Peyer's patch (tissue), 4 donors: Measurements from ENCODE around the gene DEK. TPM values are rescaled to one million over a fixed set of nuclear protein-coding genes. Genes with fewer than 3 reads are reported as not detected.
"Not testable (repeated sequence)": the region's sequence is repeated elsewhere in the genome, so short reads cannot be mapped to it uniquely, and the experiment has no call there.

Experiments
- DNase-seq, 3 donors: peaks; one replicate each; pipeline ENCODE4 v3.0.0-alpha.2; 2017 to 2019
- H3K27ac ChIP-seq, 4 donors: fragments of 200-600 bp; sonication (generic); one replicate each; pipeline ENCODE4 v1.5.1; 2016 to 2019
- H3K27me3 ChIP-seq, 2 donors: fragments of 200-600 bp; sonication (generic); one replicate each; pipeline ENCODE4 v1.5.1; 2019
- H3K36me3 ChIP-seq, 3 donors: fragments of 200-600 bp; sonication (generic); one replicate each; pipeline ENCODE4 v1.5.1; 2016 to 2019
- H3K4me1 ChIP-seq, 4 donors: fragments of 200-600 bp; sonication (generic); one replicate each; pipeline ENCODE4 v1.5.1; 2016 to 2019
- H3K4me3 ChIP-seq, 4 donors: fragments of 200-600 bp; sonication (generic); 1 replicate in 3 of 4; 2 replicates in 1 of 4; pipeline ENCODE4 v1.5.1; 2016 to 2019; ENCODE audit warnings: mild to moderate bottlenecking in 1 of 4
- H3K9me3 ChIP-seq, 4 donors: fragments of 200-600 bp; sonication (generic); one replicate each; pipeline ENCODE4 v1.5.1; 2016 to 2019; ENCODE audit warnings: mild to moderate bottlenecking in 1 of 4
- CTCF ChIP-seq, 6 experiments: fragments of 450-650 bp in 4 of 6; fragments of 200-600 bp in 2 of 6; sonication (generic) in 1 of 6; IDR thresholded peaks; one replicate each; pipeline ENCODE4 v1.5.1; 2017 to 2019; ENCODE audit warnings: antibody characterized with exemption in 6 of 6, mild to moderate bottlenecking in 3 of 6, moderate library complexity in 1 of 6
- POLR2A ChIP-seq, 2 donors: fragments of 450-650 bp; IDR thresholded peaks; one replicate each; pipeline ENCODE4 v1.5.1; 2017; ENCODE audit warnings: antibody characterized with exemption in 2 of 2, mild to moderate bottlenecking in 2 of 2, moderate library complexity in 2 of 2
- small RNA-seq, 2 donors: library from RNA; depleted of rRNA; stranded (forward); fragments of <200 nt; gene quantifications; one replicate each; pipeline ENCODE3, GENCODE V24; 2016
- total RNA-seq, 4 donors: library from RNA; depleted of rRNA; stranded (reverse); fragments of >200 nt; gene quantifications; one replicate each; pipeline ENCODE4 v1.1.0, GENCODE V29; 2016

The DEK gene
- total RNA-seq, 4 donors from 2014 or later, result 93.1 to 140 (median 127) TPM

- Histone ChIP-seq H3K27ac (peak overlapping the region in 1 of 4 donors; percentile 13), H3K36me3 (peaks cover 0 to under 1% (median 0%) of the 10 kb centered on the region in 3 donors), H3K4me3 (no peak overlapping the region), H3K4me1 (no peaks in the 10 kb centered on the region), H3K9me3 (no peaks in the 10 kb centered on the region), H3K27me3 (no peaks in the 10 kb centered on the region)
- DNase-seq, result peak in 1 of 3 donors; percentile 53
- TF ChIP-seq CTCF (IDR thresholded peaks at IDR 0.05) (no peak), POLR2A (IDR thresholded peaks at IDR 0.05) (no peak)
These were observed 84.5 kb downstream of the DEK start for GRCh38 chr6:18179770-18180356.

GRCh38 chr6:18178960-18179615, 85.2 kb downstream of the DEK start:
- H3K36me3 ChIP-seq, result peaks cover 0 to 9% (median 0%) of the 10 kb centered on the region in 3 donors
- no peak for TF ChIP-seq CTCF (IDR thresholded peaks at IDR 0.05)
- no peak for TF ChIP-seq POLR2A (IDR thresholded peaks at IDR 0.05)
- DNase-seq, result no peak
- H3K4me1 ChIP-seq, result no peaks in the 10 kb centered on the region
- H3K4me3 ChIP-seq, result no peak overlapping the region
- no peaks in the 10 kb centered on the region for H3K9me3 ChIP-seq
- H3K27me3 ChIP-seq, result no peaks in the 10 kb centered on the region
- H3K27ac ChIP-seq, result no peak overlapping the region

- Histone ChIP-seq H3K9me3 (no peaks in the 10 kb centered on the region), H3K4me1 (no peaks in the 10 kb centered on the region), H3K27ac (no peak overlapping the region), H3K36me3 (peaks cover 0 to 22% (median 0%) of the 10 kb centered on the region in 3 donors), H3K4me3 (no peak overlapping the region), H3K27me3 (no peaks in the 10 kb centered on the region)
- DNase-seq, result no peak
- TF ChIP-seq CTCF (IDR thresholded peaks at IDR 0.05), result no peak
These were observed 86.9 kb downstream of the DEK start for GRCh38 chr6:18177286-18177965.

- not testable (repeated sequence) for H3K4me1 ChIP-seq, H3K27me3 ChIP-seq, H3K4me3 ChIP-seq, H3K27ac ChIP-seq, DNase-seq, H3K9me3 ChIP-seq
- H3K36me3 ChIP-seq, result peaks cover 0 to 24% (median 0%) of the 10 kb centered on the region in 3 donors
These were observed 88.1 kb downstream of the DEK start for GRCh38 chr6:18176198-18176597.

Small RNA genes lying within 50 kb of the gene (small RNA-seq; reads per million reads assigned to genes)
- gene AL138825.1 (0 reads per million in 2 donors), gene RF00019 (0 reads per million in 2 donors), gene RNU6-263P (0 reads per million in 2 donors)

Other genes starting within 250 kb of the DEK start
- 1 to 10 TPM; 1.7 to 4.9 (median 3.3) TPM for gene NHLRC1, start 141.9 kb downstream of the DEK start, total RNA-seq
- 10 to 100 TPM; 16.3 to 50.8 (median 26.4) TPM for gene TPMT, start 109.5 kb downstream of the DEK start, total RNA-seq
- gene KDM1B, start 109.1 kb downstream of the DEK start, total RNA-seq, result 10 to 100 TPM; 15.1 to 22.1 (median 19.1) TPM
- gene RNF144B, start 122.8 kb upstream of the DEK start, total RNA-seq, result 10 to 100 TPM in 1 of 4 donors, 1 to 10 TPM in 3; 1.4 to 14.9 (median 2.4) TPM